ENCODE data around the gene CCSER2. TPM values are rescaled to one million over a fixed set of nuclear protein-coding genes. Genes with fewer than 3 reads are reported as not detected.

CCSER2 gene, protein sequence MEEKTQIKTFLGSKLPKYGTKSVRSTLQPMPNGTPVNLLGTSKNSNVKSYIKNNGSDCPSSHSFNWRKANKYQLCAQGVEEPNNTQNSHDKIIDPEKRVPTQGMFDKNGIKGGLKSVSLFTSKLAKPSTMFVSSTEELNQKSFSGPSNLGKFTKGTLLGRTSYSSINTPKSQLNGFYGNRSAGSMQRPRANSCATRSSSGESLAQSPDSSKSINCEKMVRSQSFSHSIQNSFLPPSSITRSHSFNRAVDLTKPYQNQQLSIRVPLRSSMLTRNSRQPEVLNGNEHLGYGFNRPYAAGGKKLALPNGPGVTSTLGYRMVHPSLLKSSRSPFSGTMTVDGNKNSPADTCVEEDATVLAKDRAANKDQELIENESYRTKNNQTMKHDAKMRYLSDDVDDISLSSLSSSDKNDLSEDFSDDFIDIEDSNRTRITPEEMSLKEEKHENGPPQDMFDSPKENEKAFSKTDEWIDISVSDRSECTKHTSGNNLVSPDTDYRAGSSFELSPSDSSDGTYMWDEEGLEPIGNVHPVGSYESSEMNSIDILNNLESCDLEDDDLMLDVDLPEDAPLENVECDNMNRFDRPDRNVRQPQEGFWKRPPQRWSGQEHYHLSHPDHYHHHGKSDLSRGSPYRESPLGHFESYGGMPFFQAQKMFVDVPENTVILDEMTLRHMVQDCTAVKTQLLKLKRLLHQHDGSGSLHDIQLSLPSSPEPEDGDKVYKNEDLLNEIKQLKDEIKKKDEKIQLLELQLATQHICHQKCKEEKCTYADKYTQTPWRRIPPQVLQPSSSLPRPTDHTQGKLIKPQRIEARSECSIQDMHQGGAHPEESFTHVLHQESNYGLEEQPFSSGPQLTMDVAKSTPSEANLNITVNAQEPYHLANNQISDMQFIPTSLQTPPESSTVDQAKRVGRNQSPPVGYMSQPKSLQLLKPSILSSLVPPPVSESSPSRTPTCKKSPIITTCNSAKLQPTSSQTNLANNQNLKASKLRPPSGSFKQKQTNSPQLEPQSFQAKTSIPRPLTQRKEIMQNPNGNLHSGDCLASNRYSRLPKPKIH
- 8.5 to 12.1 TPM (median 10.4 TPM) in 5 replicates for total RNA-seq (2022; extraction: Qiagen RNA extraction)

GRCh38 chr10:84328418-84329195, at the start of gene CCSER2:
TSS of gene CCSER2 (plus strand) at chr10:84328589. CDS start at chr10:84371053, 42,464 bp downstream.

Other genes starting within 250 kb of the CCSER2 start
- 201 to 216 TPM (median 207 TPM) in 5 replicates for gene GHITM, start 189.1 kb upstream of the CCSER2 start, total RNA-seq (2022; extraction: Qiagen RNA extraction)
- gene GPR15LG, start 154.8 kb upstream of the CCSER2 start, total RNA-seq (2022; extraction: Qiagen RNA extraction): not detected in 5 replicates
- gene CDHR1, start 134.1 kb upstream of the CCSER2 start, total RNA-seq (2022; extraction: Qiagen RNA extraction): 0.05 to 0.19 TPM (median 0.13 TPM) in 4 of 5 replicates, not detected in the other
- not detected in 5 replicates for gene LRIT2, start 103.0 kb upstream of the CCSER2 start, total RNA-seq (2022; extraction: Qiagen RNA extraction)
- not detected in 5 replicates for gene LRIT1, start 87.0 kb upstream of the CCSER2 start, total RNA-seq (2022; extraction: Qiagen RNA extraction)
- not detected in 5 replicates for gene RGR, start 83.5 kb upstream of the CCSER2 start, total RNA-seq (2022; extraction: Qiagen RNA extraction)